GM23338 (cell line): ENCODE measurements around the gene CYB5R3. TPM values are rescaled to one million over a fixed set of nuclear protein-coding genes. Genes with fewer than 3 reads are reported as not detected.

Experiments used
- ATAC-seq: fragments of 200-7000 bp; cut with Tn5 transposase; 3 replicates; pipeline ENCODE4 v1.9.1; 2020
- DNase-seq: peaks from one replicate; pipeline ENCODE4 v3.0.0-alpha.2; 2015; ENCODE audit warnings: low spot score
- H2AFZ ChIP-seq: fragments of 200-600 bp; sonication (generic); 2 replicates; pipeline ENCODE4 v1.8.0; 2016; ENCODE audit warnings: antibody characterized with exemption, mild to moderate bottlenecking, moderate library complexity
- H3F3A ChIP-seq: fragments of 200-600 bp; sonication (generic); replicated peaks from 2 replicates; pipeline ENCODE4 v1.8.0; 2017; ENCODE audit warnings: antibody characterized with exemption, mixed run types, low read depth
- H3K27ac ChIP-seq: fragments of 200-600 bp; sonication (generic); 2 replicates; pipeline ENCODE4 v1.6.1; 2016; ENCODE audit warnings: low read depth
- H3K27me3 ChIP-seq: fragments of 200-600 bp; sonication (generic); 2 replicates; pipeline ENCODE4 v1.8.0; 2016; ENCODE audit warnings: mild to moderate bottlenecking, mixed run types, moderate library complexity; ENCODE audit not compliant: insufficient read depth
- H3K36me3 ChIP-seq: fragments of 200-600 bp; sonication (generic); 2 replicates; pipeline ENCODE4 v1.8.0; 2016; ENCODE audit warnings: mild to moderate bottlenecking; ENCODE audit not compliant: insufficient read depth
- H3K4me1 ChIP-seq: fragments of 200-600 bp; sonication (generic); 2 replicates; pipeline ENCODE4 v1.8.0; 2016; ENCODE audit warnings: mild to moderate bottlenecking, moderate library complexity; ENCODE audit not compliant: insufficient read depth
- H3K4me2 ChIP-seq: fragments of 200-600 bp; sonication (generic); 2 replicates; pipeline ENCODE4 v1.7.1; 2017; ENCODE audit warnings: mixed run types
- H3K4me3 ChIP-seq: fragments of 200-600 bp; sonication (generic); 2 replicates; pipeline ENCODE4 v1.6.1; 2016; ENCODE audit warnings: mixed run types
- H3K79me2 ChIP-seq: fragments of 200-600 bp; sonication (generic); replicated peaks from 2 replicates; pipeline ENCODE4 v1.8.0; 2017; ENCODE audit warnings: mild to moderate bottlenecking; ENCODE audit not compliant: insufficient read depth
- H3K9me2 ChIP-seq: fragments of 200-600 bp; sonication (generic); 2 replicates; pipeline ENCODE4 v1.8.0; 2017; ENCODE audit not compliant: insufficient read depth
- H4K20me1 ChIP-seq: fragments of 200-600 bp; sonication (generic); replicated peaks from 2 replicates; pipeline ENCODE4 v1.8.0; 2017; ENCODE audit warnings: mild to moderate bottlenecking; ENCODE audit not compliant: insufficient read depth
- H3K27ac Mint-ChIP-seq: 2 replicates; pipeline ENCODE4 v1.8.0; 2020; ENCODE audit warnings: inconsistent platforms, mild to moderate bottlenecking, moderate library complexity, mixed read lengths
- H3K27me3 Mint-ChIP-seq: 3 replicates; pipeline ENCODE4 v1.8.0; 2022; ENCODE audit warnings: low read depth, mild to moderate bottlenecking, moderate library complexity, mixed read lengths, inconsistent platforms; ENCODE audit not compliant: insufficient read depth, poor library complexity
- H3K36me3 Mint-ChIP-seq: 3 replicates; pipeline ENCODE4 v1.8.0; 2021; ENCODE audit warnings: low read depth, mild to moderate bottlenecking, inconsistent platforms, moderate library complexity, mixed read lengths
- H3K4me1 Mint-ChIP-seq: 3 replicates; pipeline ENCODE4 v1.8.0; 2020; ENCODE audit warnings: mild to moderate bottlenecking, inconsistent platforms, mixed read lengths
- H3K4me3 Mint-ChIP-seq: 3 replicates; pipeline ENCODE4 v1.8.0; 2021; ENCODE audit warnings: moderate library complexity, mild to moderate bottlenecking, inconsistent platforms, mixed read lengths
- H3K9me3 Mint-ChIP-seq: 3 replicates; pipeline ENCODE4 v1.8.0; 2020; ENCODE audit warnings: moderate library complexity, mild to moderate bottlenecking, inconsistent platforms, mixed read lengths
- CREB1 ChIP-seq: fragments of 250-450 bp; sonication (Bioruptor Pico); IDR thresholded peaks from 2 replicates; pipeline ENCODE4 v1.5.0; 2020; ENCODE audit warnings: low read depth, mild to moderate bottlenecking, moderate library complexity
- POLR2AphosphoS5 ChIP-seq: IDR thresholded peaks from 2 replicates; pipeline ENCODE4 v1.6.1; 2016; ENCODE audit warnings: antibody characterized with exemption, low read depth
- ZNF114 ChIP-seq: fragments of 250-450 bp; sonication (Bioruptor Pico); IDR thresholded peaks from 2 replicates; pipeline ENCODE4 v1.5.0; 2020; ENCODE audit warnings: mild to moderate bottlenecking, moderate library complexity
- ZNF462 ChIP-seq: fragments of 250-450 bp; sonication (Bioruptor Pico); IDR thresholded peaks from 2 replicates; pipeline ENCODE4 v1.5.0; 2020; ENCODE audit warnings: mild to moderate bottlenecking, moderate library complexity
- polyA plus RNA-seq: library from polyadenylated mRNA; unstranded; fragments of >200 nt; fragmentation: Nextera tagmentation; extraction: Ambion mirVana; gene quantifications from 2 replicates; pipeline ENCODE4 v1.2.1, GENCODE V29; 2016
- total RNA-seq: library from RNA; depleted of rRNA; stranded (reverse); fragments of >200 nt; shearing (Covaris generic); gene quantifications from 2 replicates; pipeline ENCODE4 v1.2.3, GENCODE V29; 2014
- TF ChIP-seq, protein P1 (sequence below): IDR thresholded peaks from one replicate; pipeline ENCODE4 v1.6.1; 2018; ENCODE audit warnings: antibody characterized with exemption; ENCODE audit not compliant: unreplicated experiment

Gene CYB5R3
- total and polyA plus RNA-seq, 2 experiments from 2014 or later: 76.2 to 76.9 TPM

DNA sequence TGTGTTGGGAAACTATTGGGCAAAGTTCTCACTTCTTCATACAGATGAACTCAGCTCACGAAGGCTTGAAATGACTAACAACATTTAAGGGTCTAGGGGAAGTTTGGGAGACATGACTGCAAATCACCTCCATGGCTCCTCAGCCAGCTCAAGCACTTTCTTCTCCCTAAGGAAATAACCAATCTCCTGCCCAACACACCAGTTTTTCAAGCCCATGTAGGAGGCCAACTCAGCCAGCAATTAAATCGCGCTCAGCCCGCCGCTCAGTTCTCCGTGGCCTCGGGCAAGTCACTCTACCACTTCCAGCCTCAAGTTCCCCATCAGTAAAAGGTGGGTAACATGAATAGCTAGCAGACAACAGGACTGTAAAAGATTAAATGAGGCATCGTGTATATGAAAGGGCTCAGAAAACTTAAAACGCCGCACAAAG lies 35.3 kb downstream of the CYB5R3 start (continued):
- TF ChIP-seq ZNF462 (CRISPR knock-in tag) (no peak), CREB1 (CRISPR knock-in tag) (no peak)

DNA sequence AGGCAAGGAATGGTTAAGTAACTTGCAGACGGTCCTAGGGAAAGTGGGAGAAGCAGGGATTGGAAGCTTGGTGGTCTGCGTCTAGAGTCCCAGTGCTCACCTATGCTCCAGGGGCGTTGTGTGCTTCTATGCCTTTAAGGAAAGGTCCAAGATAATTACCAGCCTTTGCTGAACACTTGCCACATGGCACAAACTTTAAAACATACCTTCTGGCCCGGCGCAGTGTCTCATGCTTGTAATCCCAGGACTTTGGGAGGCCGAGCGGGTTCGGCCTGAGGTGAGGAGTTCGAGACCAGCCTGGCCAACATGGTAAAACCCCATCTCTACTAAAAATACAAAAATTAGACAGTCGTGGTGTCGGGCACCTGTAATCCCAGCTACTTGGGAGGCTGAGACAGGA lies 36.9 kb downstream of the CYB5R3 start:
- peaks cover 46% of the 10 kb centered on the region for H3K4me1 Mint-ChIP-seq
- peaks cover 5% of the 10 kb centered on the region for H3F3A ChIP-seq
- no peak overlapping the region for H3K4me2 ChIP-seq
- no peaks in the 10 kb centered on the region for H3K27me3 ChIP-seq
- H3K9me2 ChIP-seq: no peaks in the 10 kb centered on the region
- no peak overlapping the region for H3K27ac ChIP-seq
- no peak overlapping the region for H2AFZ ChIP-seq
- H3K36me3 Mint-ChIP-seq: peaks cover 56% of the 10 kb centered on the region
- no peak for DNase-seq
- H3K27ac Mint-ChIP-seq: no peak overlapping the region
- H3K79me2 ChIP-seq: peaks cover 67% of the 10 kb centered on the region
- H3K27me3 Mint-ChIP-seq: peaks cover 34% of the 10 kb centered on the region
- H3K9me3 Mint-ChIP-seq: peaks cover 5% of the 10 kb centered on the region; the same call in 2 of the 3 replicates
- H3K36me3 ChIP-seq: peaks cover 4% of the 10 kb centered on the region; the same call in 1 of the 2 replicates
- H3K4me1 ChIP-seq: peaks cover 15% of the 10 kb centered on the region; the same call in 1 of the 2 replicates
- H4K20me1 ChIP-seq: peaks cover 38% of the 10 kb centered on the region
- H3K4me3 Mint-ChIP-seq: peak overlapping the region; percentile 92; the same call in 2 of the 3 replicates
- ATAC-seq: no peak
- H3K4me3 ChIP-seq: no peak overlapping the region
- TF ChIP-seq ZNF462 (CRISPR knock-in tag) (no peak), POLR2AphosphoS5 (no peak), ZNF114 (CRISPR knock-in tag) (no peak), CREB1 (CRISPR knock-in tag) (no peak)
- TF ChIP-seq, protein P1, sequence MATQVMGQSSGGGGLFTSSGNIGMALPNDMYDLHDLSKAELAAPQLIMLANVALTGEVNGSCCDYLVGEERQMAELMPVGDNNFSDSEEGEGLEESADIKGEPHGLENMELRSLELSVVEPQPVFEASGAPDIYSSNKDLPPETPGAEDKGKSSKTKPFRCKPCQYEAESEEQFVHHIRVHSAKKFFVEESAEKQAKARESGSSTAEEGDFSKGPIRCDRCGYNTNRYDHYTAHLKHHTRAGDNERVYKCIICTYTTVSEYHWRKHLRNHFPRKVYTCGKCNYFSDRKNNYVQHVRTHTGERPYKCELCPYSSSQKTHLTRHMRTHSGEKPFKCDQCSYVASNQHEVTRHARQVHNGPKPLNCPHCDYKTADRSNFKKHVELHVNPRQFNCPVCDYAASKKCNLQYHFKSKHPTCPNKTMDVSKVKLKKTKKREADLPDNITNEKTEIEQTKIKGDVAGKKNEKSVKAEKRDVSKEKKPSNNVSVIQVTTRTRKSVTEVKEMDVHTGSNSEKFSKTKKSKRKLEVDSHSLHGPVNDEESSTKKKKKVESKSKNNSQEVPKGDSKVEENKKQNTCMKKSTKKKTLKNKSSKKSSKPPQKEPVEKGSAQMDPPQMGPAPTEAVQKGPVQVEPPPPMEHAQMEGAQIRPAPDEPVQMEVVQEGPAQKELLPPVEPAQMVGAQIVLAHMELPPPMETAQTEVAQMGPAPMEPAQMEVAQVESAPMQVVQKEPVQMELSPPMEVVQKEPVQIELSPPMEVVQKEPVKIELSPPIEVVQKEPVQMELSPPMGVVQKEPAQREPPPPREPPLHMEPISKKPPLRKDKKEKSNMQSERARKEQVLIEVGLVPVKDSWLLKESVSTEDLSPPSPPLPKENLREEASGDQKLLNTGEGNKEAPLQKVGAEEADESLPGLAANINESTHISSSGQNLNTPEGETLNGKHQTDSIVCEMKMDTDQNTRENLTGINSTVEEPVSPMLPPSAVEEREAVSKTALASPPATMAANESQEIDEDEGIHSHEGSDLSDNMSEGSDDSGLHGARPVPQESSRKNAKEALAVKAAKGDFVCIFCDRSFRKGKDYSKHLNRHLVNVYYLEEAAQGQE: no peak
